DOHH2 (cell line): ENCODE data around the gene CCDC85B.

Experiments used
- H3F3A ChIP-seq: fragments of 200-600 bp; sonication (generic), shearing (Covaris generic); 2 replicates; pipeline ENCODE4 v1.6.0; 2016; ENCODE audit warnings: antibody characterized with exemption, mild to moderate bottlenecking; ENCODE audit not compliant: control insufficient read depth, insufficient read depth
- H3K27ac ChIP-seq: fragments of 200-600 bp; sonication (generic); 2 replicates; pipeline ENCODE4 v1.5.1; 2014; ENCODE audit warnings: low read depth, mild to moderate bottlenecking, low read length, moderate library complexity
- H3K27me3 ChIP-seq: fragments of 200-600 bp; sonication (generic); 2 replicates; pipeline ENCODE4 v1.6.1; 2014; ENCODE audit warnings: mild to moderate bottlenecking, low read length, mixed read lengths; ENCODE audit not compliant: control insufficient read depth
- H3K36me3 ChIP-seq: fragments of 200-600 bp; sonication (generic); 2 replicates; pipeline ENCODE4 v1.6.1; 2014; ENCODE audit warnings: mild to moderate bottlenecking, low read length, moderate library complexity, mixed read lengths; ENCODE audit not compliant: control insufficient read depth
- H3K4me1 ChIP-seq: fragments of 200-600 bp; sonication (generic); 2 replicates; pipeline ENCODE4 v1.6.1; 2014; ENCODE audit warnings: mild to moderate bottlenecking, low read length, mixed read lengths; ENCODE audit not compliant: control insufficient read depth
- H3K4me2 ChIP-seq: fragments of 200-600 bp; sonication (generic); 2 replicates; pipeline ENCODE4 v1.6.0; 2014; ENCODE audit warnings: mild to moderate bottlenecking, low read length, moderate library complexity
- H3K4me3 ChIP-seq: fragments of 200-600 bp; sonication (generic); 2 replicates; pipeline ENCODE4 v1.5.1; 2014; ENCODE audit warnings: mild to moderate bottlenecking, low read length, mixed read lengths
- H3K79me2 ChIP-seq: fragments of 200-600 bp; sonication (generic); 2 replicates; pipeline ENCODE4 v1.6.1; 2014; ENCODE audit warnings: mild to moderate bottlenecking, low read length, mixed read lengths; ENCODE audit not compliant: control insufficient read depth
- H3K9me2 ChIP-seq: fragments of 200-600 bp; sonication (generic); replicated peaks from 2 replicates; pipeline ENCODE4 v1.6.1; 2014; ENCODE audit warnings: mild to moderate bottlenecking, low read length, mixed read lengths; ENCODE audit not compliant: control insufficient read depth
- H3K9me3 ChIP-seq: fragments of 200-600 bp; sonication (generic); 2 replicates; pipeline ENCODE4 v1.6.1; 2014; ENCODE audit warnings: antibody characterized with exemption, low read length, mixed read lengths; ENCODE audit not compliant: control insufficient read depth, insufficient read depth
- H4K20me1 ChIP-seq: fragments of 200-600 bp; sonication (generic); 2 replicates; pipeline ENCODE4 v1.6.0; 2014; ENCODE audit warnings: low read depth, mild to moderate bottlenecking, antibody characterized with exemption, low read length, moderate library complexity; ENCODE audit not compliant: control insufficient read depth, insufficient read depth
- EZH2phosphoT487 ChIP-seq: fragments of 200-600 bp; sonication (generic); IDR thresholded peaks from 2 replicates; pipeline ENCODE4 v1.6.1; 2017; ENCODE audit warnings: borderline replicate concordance, mild to moderate bottlenecking, antibody characterized with exemption, low read length, moderate library complexity, mixed read lengths
- TF ChIP-seq, protein P1 (sequence below): fragments of 200-600 bp; sonication (generic); IDR thresholded peaks from one replicate; pipeline ENCODE4 v1.5.1; 2014; ENCODE audit warnings: antibody characterized with exemption, mild to moderate bottlenecking, low read depth, low read length; ENCODE audit not compliant: poor library complexity, severe bottlenecking

The CCDC85B gene

DNA sequence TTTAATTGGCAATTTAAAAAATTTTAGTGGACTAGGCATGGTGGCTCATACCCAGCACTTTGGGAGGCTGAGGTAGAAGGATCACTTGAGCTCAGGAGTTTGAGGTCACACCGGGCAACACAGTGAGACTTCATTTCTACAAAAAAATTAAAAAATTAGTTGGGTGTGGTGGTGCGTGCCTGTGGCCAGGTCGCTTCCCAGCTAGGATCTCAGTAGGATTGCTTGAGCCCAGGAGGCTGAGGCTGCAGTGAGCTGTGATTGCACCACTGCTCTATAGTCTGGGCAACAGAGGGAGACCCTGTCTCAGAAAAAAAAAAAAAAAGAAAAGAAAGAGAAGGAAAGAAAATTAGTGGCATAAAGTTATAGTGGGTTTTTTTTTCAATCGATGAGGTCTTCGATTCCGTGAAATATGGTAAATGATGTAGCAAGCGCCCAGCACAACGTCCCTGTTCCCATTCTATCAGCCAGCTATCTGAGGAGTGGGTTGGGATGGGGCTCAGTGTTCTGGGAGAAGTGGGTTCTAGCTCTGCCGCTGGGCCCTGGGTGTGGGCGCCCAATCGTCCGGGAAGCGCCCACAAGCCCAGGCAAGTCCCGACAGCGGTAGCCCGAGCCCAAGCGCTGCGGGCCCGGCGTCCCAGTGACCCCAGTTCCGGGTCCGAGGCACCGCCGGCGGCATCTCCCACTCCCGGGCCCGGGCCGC is 8.3 kb downstream of the CCDC85B start:
- peaks cover 2% of the 10 kb centered on the region; the same call in 1 of the 2 replicates for H3K79me2 ChIP-seq
- H3F3A ChIP-seq = peaks cover 7% of the 10 kb centered on the region; the same call in 1 of the 2 replicates
- H3K4me1 ChIP-seq = peaks cover 24% of the 10 kb centered on the region
- H3K9me2 ChIP-seq = no peaks in the 10 kb centered on the region
- peaks cover 41% of the 10 kb centered on the region for H3K27me3 ChIP-seq
- no peak overlapping the region for H3K27ac ChIP-seq
- H3K4me2 ChIP-seq = peak overlapping the region; percentile 76
- H3K36me3 ChIP-seq = no peaks in the 10 kb centered on the region
- TF ChIP-seq, protein P1, sequence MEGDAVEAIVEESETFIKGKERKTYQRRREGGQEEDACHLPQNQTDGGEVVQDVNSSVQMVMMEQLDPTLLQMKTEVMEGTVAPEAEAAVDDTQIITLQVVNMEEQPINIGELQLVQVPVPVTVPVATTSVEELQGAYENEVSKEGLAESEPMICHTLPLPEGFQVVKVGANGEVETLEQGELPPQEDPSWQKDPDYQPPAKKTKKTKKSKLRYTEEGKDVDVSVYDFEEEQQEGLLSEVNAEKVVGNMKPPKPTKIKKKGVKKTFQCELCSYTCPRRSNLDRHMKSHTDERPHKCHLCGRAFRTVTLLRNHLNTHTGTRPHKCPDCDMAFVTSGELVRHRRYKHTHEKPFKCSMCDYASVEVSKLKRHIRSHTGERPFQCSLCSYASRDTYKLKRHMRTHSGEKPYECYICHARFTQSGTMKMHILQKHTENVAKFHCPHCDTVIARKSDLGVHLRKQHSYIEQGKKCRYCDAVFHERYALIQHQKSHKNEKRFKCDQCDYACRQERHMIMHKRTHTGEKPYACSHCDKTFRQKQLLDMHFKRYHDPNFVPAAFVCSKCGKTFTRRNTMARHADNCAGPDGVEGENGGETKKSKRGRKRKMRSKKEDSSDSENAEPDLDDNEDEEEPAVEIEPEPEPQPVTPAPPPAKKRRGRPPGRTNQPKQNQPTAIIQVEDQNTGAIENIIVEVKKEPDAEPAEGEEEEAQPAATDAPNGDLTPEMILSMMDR = no peak
- TF ChIP-seq EZH2phosphoT487 = no peak
- peak overlapping the region; percentile 69; the same call in 1 of the 2 replicates for H3K4me3 ChIP-seq
- H4K20me1 ChIP-seq = no peaks in the 10 kb centered on the region
- H3K9me3 ChIP-seq = no peaks in the 10 kb centered on the region

DNA sequence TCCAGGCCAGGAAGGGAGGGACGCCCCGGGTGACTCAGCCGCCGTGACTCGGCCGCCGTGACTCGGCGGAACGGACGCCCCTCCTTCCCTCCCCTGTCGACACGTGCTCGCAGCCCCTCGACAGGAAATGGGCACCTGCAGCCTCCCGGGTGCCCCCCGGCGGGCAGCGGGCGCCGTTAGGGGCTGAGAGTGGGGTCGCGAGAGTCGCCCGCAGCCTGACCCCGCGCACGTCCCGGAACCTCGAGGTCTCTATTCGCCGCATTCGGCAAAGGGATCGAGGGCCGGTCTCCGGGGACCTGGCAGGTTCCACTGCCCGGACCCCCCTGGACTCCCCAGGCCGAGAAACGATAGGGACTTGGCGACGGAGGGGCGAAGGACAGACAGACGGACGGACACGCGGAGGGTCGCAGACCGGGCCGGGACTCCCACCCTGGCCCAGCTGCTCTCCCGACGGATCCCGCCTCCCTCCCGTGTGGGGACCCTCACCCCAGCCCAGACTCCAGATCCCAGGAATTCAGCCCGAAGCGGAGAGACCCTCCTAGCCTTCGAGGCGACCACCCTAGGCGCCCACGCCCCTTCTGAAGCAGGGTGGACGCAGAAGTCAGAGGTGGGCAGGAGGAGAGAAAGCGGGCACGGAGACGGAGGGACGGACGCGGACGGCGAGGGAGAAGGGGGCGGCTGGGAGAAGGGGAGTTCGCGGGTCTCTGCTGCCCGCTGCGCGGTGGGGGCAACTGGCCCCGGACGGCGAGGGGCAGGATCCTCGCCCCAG is 9.1 kb downstream of the CCDC85B start:
- Histone ChIP-seq H3K27ac (no peak overlapping the region), H3K9me2 (no peaks in the 10 kb centered on the region), H3K36me3 (no peaks in the 10 kb centered on the region), H4K20me1 (no peaks in the 10 kb centered on the region), H3K4me1 (peaks cover 18% of the 10 kb centered on the region), H3K9me3 (no peaks in the 10 kb centered on the region), H3K4me2 (peak overlapping the region; percentile 76), H3K79me2 (no peaks in the 10 kb centered on the region), H3K4me3 (peak overlapping the region; percentile 69), H3F3A (peaks cover 5% of the 10 kb centered on the region; the same call in 1 of the 2 replicates), H3K27me3 (peaks cover 41% of the 10 kb centered on the region)
- no peak for TF ChIP-seq EZH2phosphoT487
- TF ChIP-seq, protein P1 = no peak

DNA sequence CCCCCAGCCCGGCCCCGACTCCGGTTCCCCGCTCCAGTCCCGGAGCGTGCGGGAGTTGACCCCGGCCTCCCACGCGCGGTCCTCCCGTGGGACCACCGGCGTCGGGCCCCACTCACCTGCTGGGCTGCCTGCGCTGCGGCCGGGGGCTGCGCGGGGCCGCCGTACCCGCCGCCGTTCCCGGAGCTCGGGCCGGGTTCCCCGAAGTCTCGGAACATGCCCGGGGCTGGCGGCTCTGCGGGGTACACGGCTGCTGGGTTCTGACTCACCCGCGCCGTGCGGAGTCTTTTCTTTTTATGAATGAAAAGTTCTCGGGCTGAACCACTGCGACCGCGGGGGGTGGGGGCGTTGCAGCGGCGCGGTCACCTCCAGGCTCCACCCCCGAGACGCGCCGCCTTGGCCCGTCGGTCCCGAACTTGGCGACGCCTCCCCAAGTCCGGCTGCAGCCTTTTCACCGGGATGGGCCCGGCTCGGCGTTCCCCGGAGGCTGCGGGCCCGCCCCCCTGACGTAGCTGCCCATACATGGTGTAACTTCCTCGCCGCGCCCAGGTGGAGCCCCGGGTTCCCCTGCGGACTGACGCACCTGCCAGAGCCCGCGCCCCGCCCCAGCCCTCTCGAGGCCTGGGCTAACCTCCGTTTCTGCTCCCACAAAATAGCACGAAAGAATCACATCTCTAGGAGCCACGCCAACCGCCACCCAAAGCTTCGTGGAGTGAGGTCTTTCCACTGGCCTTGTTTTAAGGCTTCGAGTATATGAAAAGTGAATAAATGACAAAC is 9.8 kb downstream of the CCDC85B start, which contains the start of gene FOSL1:
Gene FOSL1, minus strand, starts transcription at position 264 of the 774 bp plus-strand sequence. Its CDS starts 49 bp downstream, at position 215.
- peak within 1 kb of the TSS; percentile 76 for H3K4me2 ChIP-seq
- H3K4me3 ChIP-seq = peak within 1 kb of the TSS; percentile 69
- peaks cover 41% of the 10 kb centered on the region for H3K27me3 ChIP-seq
- H3K4me1 ChIP-seq = peaks cover 18% of the 10 kb centered on the region
- peaks cover 5% of the 10 kb centered on the region; the same call in 1 of the 2 replicates for H3F3A ChIP-seq
- no peak within 1 kb of the TSS for H3K27ac ChIP-seq
- TF ChIP-seq, protein P1 = no peak
- no peak for TF ChIP-seq EZH2phosphoT487
- H3K9me3 ChIP-seq = no peaks in the 10 kb centered on the region
- no peaks in the 10 kb centered on the region for H3K36me3 ChIP-seq
- H3K9me2 ChIP-seq = no peaks in the 10 kb centered on the region
- no peaks in the 10 kb centered on the region for H3K79me2 ChIP-seq
- no peaks in the 10 kb centered on the region for H4K20me1 ChIP-seq
